Measurements from ENCODE around the gene CLRN2. TPM values are rescaled to one million over a fixed set of nuclear protein-coding genes. Genes with fewer than 3 reads are reported as not detected.

The CLRN2 gene
- total RNA-seq, 1 experiment from 2014 or later: not detected

DNA sequence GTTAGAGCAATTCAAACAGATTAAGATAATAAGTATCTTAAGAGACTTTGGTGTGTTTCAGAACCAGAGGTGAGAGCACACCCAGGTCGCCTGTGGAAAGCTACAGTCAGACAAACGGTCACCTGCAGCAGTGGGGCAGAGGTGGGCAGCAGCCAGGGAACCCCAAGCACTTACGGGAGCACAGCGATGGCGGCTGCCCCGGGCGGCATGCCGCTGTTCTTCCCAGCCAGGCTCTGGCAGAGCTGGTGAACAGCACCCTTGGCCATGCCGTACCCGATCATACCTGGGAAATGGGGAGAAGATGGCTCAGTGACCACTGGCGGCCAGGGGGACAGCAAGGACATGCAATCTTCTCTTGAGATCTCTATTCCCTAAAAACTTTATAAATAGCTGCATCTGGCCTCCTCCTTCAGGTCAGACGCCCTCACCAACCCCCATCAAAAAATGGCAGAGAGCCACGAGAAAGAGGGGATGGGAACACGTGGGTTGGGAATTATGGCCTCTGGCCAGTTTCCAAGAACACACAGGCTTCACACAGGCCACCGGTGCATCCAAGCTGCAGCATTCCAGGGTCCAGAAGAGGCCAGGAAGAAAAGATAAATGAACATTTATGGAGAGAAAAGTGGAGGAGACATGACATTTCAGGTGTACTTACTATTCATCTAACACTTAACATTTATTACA lies 22.8 kb upstream of the CLRN2 start:
- Histone ChIP-seq H3T11ph (ENCODE audit: low read length) (no peak overlapping the region), H3K27ac (ENCODE audit: insufficient read length, low read depth, low read length) (no peak overlapping the region), H3K14ac (ENCODE audit: insufficient read depth, low read length) (no peak overlapping the region), H4K91ac (ENCODE audit: insufficient read length, low read depth, low read length) (no peak overlapping the region), H2BK12ac (ENCODE audit: insufficient read length, low read depth, low read length) (no peak overlapping the region), H4K5ac (ENCODE audit: insufficient read length, low read depth, low read length) (no peak overlapping the region), H3K79me1 (ENCODE audit: insufficient read depth, low read depth, low read length, poor library complexity, severe bottlenecking) (no peaks in the 10 kb centered on the region), H3K27me3 (ENCODE audit: insufficient read depth, low read length) (no peaks in the 10 kb centered on the region), H3K4me2 (ENCODE audit: insufficient read depth, insufficient read length, low read length) (no peak overlapping the region), H2AFZ (ENCODE audit: low read length) (no peak overlapping the region), H2BK120ac (ENCODE audit: low read depth, low read length, poor library complexity, severe bottlenecking) (no peak overlapping the region), H2BK5ac (ENCODE audit: insufficient read length, low read length) (no peak overlapping the region), H3K4ac (ENCODE audit: low read depth, low read length) (no peak overlapping the region), H4K8ac (replicated peaks; ENCODE audit: insufficient read length, low read depth, low read length) (no peak overlapping the region), H3K4me1 (ENCODE audit: insufficient read depth, low read length) (no peaks in the 10 kb centered on the region), H3K23ac (ENCODE audit: insufficient read length, low read depth, low read length) (no peak overlapping the region), H3K18ac (ENCODE audit: insufficient read length, low read depth, low read length) (no peak overlapping the region), H2AK5ac (ENCODE audit: insufficient read length, low read length) (no peak overlapping the region), H2BK20ac (ENCODE audit: low read depth, low read length, poor library complexity, severe bottlenecking) (no peak overlapping the region), H3K9me3 (ENCODE audit: control insufficient read depth, low read depth, low read length) (no peaks in the 10 kb centered on the region), H3K79me2 (ENCODE audit: insufficient read depth, low read length) (no peaks in the 10 kb centered on the region), H2BK15ac (ENCODE audit: low read depth, low read length) (no peak overlapping the region), H3K9ac (ENCODE audit: extremely low read depth, insufficient read length, low read length) (no peak overlapping the region), H3K23me2 (ENCODE audit: insufficient read length, low read depth, low read length, poor library complexity, severe bottlenecking) (peaks cover 3% of the 10 kb centered on the region), H3K56ac (ENCODE audit: insufficient read length, low read depth, low read length) (no peak overlapping the region), H4K20me1 (ENCODE audit: control insufficient read depth, insufficient read depth, insufficient read length) (peaks cover 3% of the 10 kb centered on the region)
- H3K36me3 Mint-ChIP-seq (ENCODE audit: insufficient read depth in 1 of 3, low read depth in 3 of 3): peaks cover 8 to 28% (median 18%) of the 10 kb centered on the region in 3 experiments; a peak in 6 of 7 replicates
- TF ChIP-seq CTCF (conservative IDR thresholded peaks at IDR 0.05): no peak
- peak overlapping the region in 1 of 3 experiments; percentile 39; a peak in 1 of 7 replicates for H3K27ac Mint-ChIP-seq
- no peak for DNase-seq
- H3K4me1 Mint-ChIP-seq: peaks cover 11 to 16% of the 10 kb centered on the region in 2 experiments
- no peaks in the 10 kb centered on the region for H3K27me3 Mint-ChIP-seq (ENCODE audit: low read depth)
- WGBS (ENCODE audit: extremely low coverage, insufficient read length, low lambda C conversion rate): no CpG with 5 or more reads among the region's 15 CpGs
- no peak overlapping the region for H3K4me3 Mint-ChIP-seq
- H3K9me3 Mint-ChIP-seq: no peaks in the 10 kb centered on the region

Measured in H9 (cell line).